GM12878 (cell line): ENCODE results near the gene F11. TPM values are rescaled to one million over a fixed set of nuclear protein-coding genes. Genes with fewer than 3 reads are reported as not detected.

Experiments used
- ATAC-seq: fragments of 200-7000 bp; cut with Tn5 transposase; 3 replicates; pipeline ENCODE4 v1.9.1; 2020; ENCODE audit warnings: mild to moderate bottlenecking, moderate library complexity
- BruUV-seq: library from RNA; stranded (reverse); fragments of 400-500 nt; replicated peaks from 2 replicates; lab custom pipeline; 2021; lab: Mats Ljungman, UMichigan
- CTCF ChIA-PET: fragments of 300-600 bp; sonication (Branson Sonifier 250); formaldehyde crosslinking; extraction: SDS; loops from one replicate; lab custom pipeline; 2021; ENCODE audit warnings: inconsistent platforms; lab: Yijun Ruan, JAX
- POLR2A ChIA-PET: fragments of 350-600 bp; formaldehyde crosslinking; extraction: SDS; loops from one replicate; lab custom pipeline; 2021; ENCODE audit warnings: inconsistent platforms; lab: Charles Lee
- RAD21 ChIA-PET: fragments of 300-600 bp; sonication (Branson Sonifier 250); formaldehyde crosslinking; loops from one replicate; lab custom pipeline; 2023; ENCODE audit warnings: antibody characterized with exemption; ENCODE audit not compliant: unreplicated experiment; lab: Charles Lee
- SMC1A ChIA-PET: fragments of 300-600 bp; sonication (Branson Sonifier 250); formaldehyde crosslinking; loops from one replicate; lab custom pipeline; 2023; ENCODE audit not compliant: unreplicated experiment, uncharacterized antibody; lab: Charles Lee
- DNase-seq: peaks from one replicate; pipeline ENCODE4 v3.0.0-alpha.2; 2011; ENCODE audit warnings: low read depth, low spot score
- FAIRE-seq: peaks from 3 replicates; lab custom pipeline; 2011; peaks lifted over from hg19 to GRCh38; lab: Jason Lieb, UNC
- H2AFZ ChIP-seq: 2 replicates; pipeline ENCODE4 v1.6.0; 2011; ENCODE audit warnings: low read depth, low read length, control low read depth; ENCODE audit not compliant: control insufficient read depth
- H3K27ac ChIP-seq: 2 replicates; pipeline ENCODE4 v1.5.1; 2011; ENCODE audit warnings: control low read depth; ENCODE audit not compliant: control insufficient read depth, insufficient read depth
- H3K27me3 ChIP-seq, 2 experiments: replicated peaks in 1 of 2; 2 replicates each; pipeline versions ENCODE4 v1.6.0 to v1.6.1; 2011; ENCODE audit warnings: low read length in 1 of 2; ENCODE audit not compliant: control insufficient read depth in 2 of 2, insufficient read depth in 2 of 2
- H3K36me3 ChIP-seq, 2 experiments: 2 replicates each; pipeline ENCODE4 v1.5.1; 2011; ENCODE audit warnings: low read length in 1 of 2; ENCODE audit not compliant: control insufficient read depth in 2 of 2, insufficient read depth in 2 of 2
- H3K4me1 ChIP-seq: 2 replicates; pipeline ENCODE4 v1.6.1; 2011; ENCODE audit warnings: mild to moderate bottlenecking, low read length, moderate library complexity, mixed read lengths; ENCODE audit not compliant: control insufficient read depth, insufficient read depth
- H3K4me2 ChIP-seq: 2 replicates; pipeline ENCODE4 v1.6.0; 2011; ENCODE audit warnings: control low read depth; ENCODE audit not compliant: control insufficient read depth, insufficient read depth
- H3K4me3 ChIP-seq: fragments of 200-600 bp; sonication (generic); 2 replicates; pipeline ENCODE4 v1.5.1; 2016
- H3K79me2 ChIP-seq: 2 replicates; pipeline ENCODE4 v1.6.0; 2011; ENCODE audit warnings: low read length; ENCODE audit not compliant: control insufficient read depth, insufficient read depth
- H3K9ac ChIP-seq: 2 replicates; pipeline ENCODE4 v1.8.0; 2011; ENCODE audit warnings: low read length, control low read depth, mixed read lengths; ENCODE audit not compliant: control insufficient read depth, insufficient read depth
- H3K9me3 ChIP-seq: replicated peaks from 3 replicates; pipeline ENCODE4 v1.5.1; 2011; ENCODE audit warnings: mild to moderate bottlenecking, low read length; ENCODE audit not compliant: control insufficient read depth, insufficient read depth
- H4K20me1 ChIP-seq: 2 replicates; pipeline ENCODE4 v1.6.0; 2011; ENCODE audit not compliant: control insufficient read depth, insufficient read depth
- ASH2L ChIP-seq: fragments of 300-600, 200-600 bp; sonication (generic); IDR thresholded peaks from 2 replicates; pipeline ENCODE4 v1.6.1; 2017; ENCODE audit warnings: low read depth, mild to moderate bottlenecking, borderline replicate concordance
- ATF7 ChIP-seq: fragments of 450-650 bp; IDR thresholded peaks from 2 replicates; pipeline ENCODE4 v1.6.1; 2016; ENCODE audit warnings: low read depth, mild to moderate bottlenecking
- CUX1 ChIP-seq: IDR thresholded peaks from 2 replicates; pipeline ENCODE4 v1.6.1; 2012; ENCODE audit warnings: improper control_type of control experiment, low read depth, low read length; ENCODE audit not compliant: insufficient replicate concordance
- ELK1 ChIP-seq: IDR thresholded peaks from 2 replicates; pipeline ENCODE4 v1.6.1; 2012; ENCODE audit warnings: low read depth, low read length, improper control_type of control experiment
- IRF3 ChIP-seq: fragments of 450-650 bp; IDR thresholded peaks from 2 replicates; pipeline ENCODE4 v1.6.1; 2014; ENCODE audit warnings: mild to moderate bottlenecking
- JUNB ChIP-seq: IDR thresholded peaks from 2 replicates; pipeline ENCODE4 v1.6.1; 2016; ENCODE audit warnings: antibody characterized with exemption, mild to moderate bottlenecking
- MTA3 ChIP-seq: IDR thresholded peaks from 2 replicates; pipeline ENCODE4 v1.6.1; 2012; ENCODE audit warnings: low read length, inconsistent platforms, borderline replicate concordance
- MYC ChIP-seq: IDR thresholded peaks from 2 replicates; pipeline ENCODE4 v1.6.1; 2011; ENCODE audit warnings: mild to moderate bottlenecking, low read length, moderate library complexity, inconsistent platforms; ENCODE audit not compliant: insufficient read depth, insufficient replicate concordance, insufficient read length, severe bottlenecking
- PAX8 ChIP-seq: fragments of 450-650 bp; IDR thresholded peaks from 2 replicates; pipeline ENCODE4 v1.6.1; 2017; ENCODE audit warnings: mild to moderate bottlenecking, moderate library complexity
- SMAD5 ChIP-seq: IDR thresholded peaks from 2 replicates; pipeline ENCODE4 v1.6.1; 2016; ENCODE audit warnings: antibody characterized with exemption, low read depth
- STAT1 ChIP-seq: fragments of 450-650 bp; conservative IDR thresholded peaks from 2 replicates; pipeline ENCODE4 v1.6.1; 2014; ENCODE audit warnings: antibody characterized with exemption, mild to moderate bottlenecking
- USF2 ChIP-seq: IDR thresholded peaks from 2 replicates; pipeline ENCODE4 v1.6.1; 2011; ENCODE audit warnings: low read depth, low read length, improper control_type of control experiment, borderline replicate concordance
- ZBED1 ChIP-seq: IDR thresholded peaks from 2 replicates; pipeline ENCODE4 v1.6.1; 2016; ENCODE audit warnings: borderline replicate concordance
- ZNF622 ChIP-seq: fragments of 450-650 bp; IDR thresholded peaks from 2 replicates; pipeline ENCODE4 v1.6.1; 2017; ENCODE audit warnings: mild to moderate bottlenecking, inconsistent platforms
- WGBS: methylation state at CpG from one replicate; pipeline ENCODE4 v1.1.6; 2016; ENCODE audit warnings: low lambda C conversion rate; ENCODE audit not compliant: insufficient replicate concordance, insufficient coverage; ENCODE audit errors: missing lambda C conversion rate; 5-methylcytosine and 5-hydroxymethylcytosine counted together
- in situ Hi-C: fragments of 300-500 bp; cut with MboI; formaldehyde crosslinking; loops from 9 replicates; pipeline ENCODE4 v1.14.3; 2018; ENCODE audit warnings: mixed read lengths
- intact Hi-C: fragments of 100-400 bp; cut with micrococcal nuclease; formaldehyde crosslinking; loops from one replicate; pipeline ENCODE4 v1.14.2; 2022; ENCODE audit not compliant: unreplicated experiment
- polyA plus RNA-seq, 11 experiments: library from polyadenylated mRNA; depleted of rRNA in 4 of 11; unstranded in 6 of 11; stranded (reverse) in 5 of 11; fragments of >200 nt; fragmentation: Nextera tagmentation in 4 of 11; fragmentation: Illumina TruSeq in 1 of 11; extraction: Ambion mirVana in 4 of 11; extraction: Trizol in 1 of 11; gene quantifications; 1 replicate in 1 of 11; 2 replicates in 10 of 11; pipeline versions ENCODE4 v1.2.1 to v1.2.3, GENCODE V29; 2011 to 2016; ENCODE audit warnings: inconsistent platforms in 2 of 11, missing spikeins in 2 of 11, low read depth in 1 of 11
- total RNA-seq, 4 experiments: library from RNA; depleted of rRNA in 3 of 4; stranded (reverse); fragments of >200 nt in 3 of 4; fragmentation: Illumina TruSeq in 1 of 4; extraction: Trizol in 1 of 4; gene quantifications; 2 replicates each; pipeline versions ENCODE4 v1.2.1 to v1.2.3, GENCODE V29; 2013 to 2021

F11 gene
- total and polyA plus RNA-seq, 10 of the 15 experiments (the other 5 are each of a cell fraction or from before 2014, with no cell fraction given) = not detected

- no peaks in the 10 kb centered on the region for H3K27me3 ChIP-seq
- no peak overlapping the region for H3K4me3 ChIP-seq
- ChIA-PET RAD21 (no interaction called here), POLR2A (no interaction called here), CTCF (interaction anchor here (1.4 kb wide), 1 partner anchor 282 kb away, joined by 8 read pairs; no protein-coding TSS in a partner anchor), SMC1A (interaction anchor here (1.4 kb wide), 1 partner anchor 15 kb away, joined by 5 read pairs; no protein-coding TSS in a partner anchor)
- H3K4me2 ChIP-seq = no peak overlapping the region
- no peaks in the 10 kb centered on the region for H3K4me1 ChIP-seq
- H3K9me3 ChIP-seq = no peaks in the 10 kb centered on the region
- no peaks in the 10 kb centered on the region for H3K79me2 ChIP-seq
- in situ Hi-C loops (no loop called here), intact Hi-C loops (no loop called here)
- no peak for ATAC-seq
- no peak for FAIRE-seq
- H3K36me3 ChIP-seq = no peaks in the 10 kb centered on the region
- no peak overlapping the region for H2AFZ ChIP-seq
- H3K27ac ChIP-seq = no peak overlapping the region
- DNase-seq = no peak
- no peak overlapping the region for H3K9ac ChIP-seq
- no peaks in the 10 kb centered on the region for H4K20me1 ChIP-seq
- no TSS peak for BruUV-seq
- 40% methylated on average over 13 of the region's 13 CpGs for WGBS
- TF ChIP-seq MYC = no peak
- no peak for TF ChIP-seq USF2
- no peak for TF ChIP-seq ZBED1
- no peak for TF ChIP-seq ELK1
- TF ChIP-seq MTA3 = no peak
- no peak for TF ChIP-seq IRF3
- no peak for TF ChIP-seq ZNF622
- no peak for TF ChIP-seq ATF7
- TF ChIP-seq STAT1 = no peak
- TF ChIP-seq JUNB = no peak
- TF ChIP-seq CUX1 = no peak
- TF ChIP-seq SMAD5 = no peak
- no peak for TF ChIP-seq PAX8
- no peak for TF ChIP-seq ASH2L
Measured at GRCh38 chr4:186304866-186305505, 39.0 kb downstream of the F11 start.
